SK-N-SH (cell line): Measurements from ENCODE around the gene CD22. TPM values are rescaled to one million over a fixed set of nuclear protein-coding genes. Genes with fewer than 3 reads are reported as not detected.

Experiments
- CTCF ChIA-PET: fragments of 300-600, 350-600 bp; formaldehyde crosslinking; extraction: SDS; loops from one replicate; lab custom pipeline; 2021; lab: Yijun Ruan, JAX
- POLR2A ChIA-PET: fragments of 350-600 bp; sonication (Branson Sonifier 250); formaldehyde crosslinking; extraction: SDS; loops from one replicate; lab custom pipeline; 2020; ENCODE audit warnings: antibody characterized with exemption, inconsistent platforms; lab: Yijun Ruan, JAX
- DNase-seq: peaks from one replicate; pipeline ENCODE4 v3.0.0; 2012
- H2AFZ ChIP-seq: fragments of 200-600 bp; sonication (generic); 2 replicates; pipeline ENCODE4 v1.8.1; 2016; ENCODE audit warnings: antibody characterized with exemption, mild to moderate bottlenecking, low read depth
- H3F3A ChIP-seq: fragments of 200-600 bp; sonication (generic); replicated peaks from 2 replicates; pipeline ENCODE3; 2016; ENCODE audit warnings: antibody characterized with exemption, mild to moderate bottlenecking; ENCODE audit not compliant: insufficient read depth
- H3K27ac ChIP-seq, 2 experiments: fragments of 200-500 bp in 1 of 2; fragments of 200-600 bp in 1 of 2; sonication (Bioruptor generic) in 1 of 2; sonication (generic), shearing (Covaris generic) in 1 of 2; 2 replicates each; pipeline versions ENCODE4 v1.5.1 to v1.6.1; 2014 to 2016; ENCODE audit warnings: low read depth in 2 of 2, inconsistent platforms in 1 of 2, low read length in 1 of 2, mild to moderate bottlenecking in 1 of 2, mixed read lengths in 1 of 2
- H3K27me3 ChIP-seq: fragments of 200-600 bp; sonication (generic), shearing (Covaris generic); 2 replicates; pipeline ENCODE4 v1.6.1; 2016; ENCODE audit warnings: mixed run types; ENCODE audit not compliant: insufficient read depth
- H3K36me3 ChIP-seq, 2 experiments: fragments of 200-500 bp in 1 of 2; fragments of 200-600 bp in 1 of 2; sonication (Bioruptor generic) in 1 of 2; sonication (generic) in 1 of 2; replicated peaks in 1 of 2; 2 replicates each; pipeline versions ENCODE3 to v1.5.1; 2014 to 2016; ENCODE audit warnings: low read length in 1 of 2, mild to moderate bottlenecking in 1 of 2; ENCODE audit not compliant: insufficient read depth in 2 of 2, control insufficient read depth in 1 of 2
- H3K4me1 ChIP-seq, 2 experiments: fragments of 200-500 bp in 1 of 2; fragments of 200-600 bp in 1 of 2; sonication (Bioruptor generic) in 1 of 2; sonication (generic), shearing (Covaris generic) in 1 of 2; 2 replicates each; pipeline versions ENCODE4 v1.5.1 to v1.6.1; 2014 to 2016; ENCODE audit warnings: low read depth in 1 of 2, low read length in 1 of 2, mixed run types in 1 of 2; ENCODE audit not compliant: insufficient read depth in 2 of 2, control insufficient read depth in 1 of 2
- H3K4me2 ChIP-seq: fragments of 200-600 bp; sonication (generic), shearing (Covaris generic); 2 replicates; pipeline ENCODE4 v1.6.1; 2017; ENCODE audit warnings: mixed run types
- H3K4me3 ChIP-seq, 2 experiments: fragments of 200-500 bp in 1 of 2; fragments of 200-600 bp in 1 of 2; sonication (Bioruptor generic) in 1 of 2; sonication (generic), shearing (Covaris generic) in 1 of 2; 2 replicates each; pipeline versions ENCODE4 v1.5.1 to v1.8.1; 2014 to 2016; ENCODE audit warnings: low read depth in 2 of 2, inconsistent platforms in 1 of 2, low read length in 1 of 2, mild to moderate bottlenecking in 1 of 2, mixed read lengths in 1 of 2, moderate library complexity in 1 of 2
- H3K79me2 ChIP-seq: fragments of 200-600 bp; sonication (generic); 2 replicates; pipeline ENCODE4 v1.8.1; 2017; ENCODE audit warnings: mild to moderate bottlenecking; ENCODE audit not compliant: insufficient read depth
- H3K9ac ChIP-seq: fragments of 200-600 bp; sonication (generic); 2 replicates; pipeline ENCODE4 v1.6.1; 2017; ENCODE audit warnings: mixed run types
- H3K9me2 ChIP-seq: fragments of 200-600 bp; sonication (generic); 2 replicates; pipeline ENCODE4 v1.6.1; 2017; ENCODE audit warnings: mixed run types
- H3K9me3 ChIP-seq: fragments of 200-600 bp; sonication (generic); 2 replicates; pipeline ENCODE4 v1.6.1; 2017; ENCODE audit warnings: mixed run types, mild to moderate bottlenecking, moderate library complexity
- H4K20me1 ChIP-seq: fragments of 200-600 bp; sonication (generic); 2 replicates; pipeline ENCODE4 v1.6.1; 2017; ENCODE audit warnings: mild to moderate bottlenecking, mixed run types; ENCODE audit not compliant: insufficient read depth
- FOXJ3 ChIP-seq: sonication (generic); formaldehyde crosslinking; IDR thresholded peaks from 2 replicates; pipeline ENCODE4 v1.5.1; 2020; ENCODE audit warnings: mild to moderate bottlenecking, missing genetic modification reagents
- FOXM1 ChIP-seq: IDR thresholded peaks from 2 replicates; pipeline ENCODE4 v1.4.0; 2012; ENCODE audit warnings: low read depth, mild to moderate bottlenecking
- MXI1 ChIP-seq: IDR thresholded peaks from 2 replicates; pipeline ENCODE4 v1.6.1; 2012; ENCODE audit warnings: mild to moderate bottlenecking, low read depth, low read length, improper control_type of control experiment
- NFIC ChIP-seq: IDR thresholded peaks from 2 replicates; pipeline ENCODE4 v1.4.0; 2012; ENCODE audit warnings: borderline replicate concordance
- REST ChIP-seq: IDR thresholded peaks from 2 replicates; pipeline ENCODE4 v1.6.1; 2012; ENCODE audit warnings: mild to moderate bottlenecking, low read depth, low read length, moderate library complexity
- RXRA ChIP-seq: IDR thresholded peaks from 2 replicates; pipeline ENCODE4 v1.4.0; 2012; ENCODE audit warnings: low read depth, mild to moderate bottlenecking, borderline replicate concordance
- TEAD4 ChIP-seq: IDR thresholded peaks from 2 replicates; pipeline ENCODE4 v1.4.0; 2012; ENCODE audit warnings: mild to moderate bottlenecking, borderline replicate concordance; ENCODE audit not compliant: insufficient read depth
- USF2 ChIP-seq: fragments of 150-350 bp; IDR thresholded peaks from 2 replicates; pipeline ENCODE4 v1.6.1; 2017; ENCODE audit warnings: antibody characterized with exemption, low read length, low read depth, borderline replicate concordance
- YY1 ChIP-seq: IDR thresholded peaks from 2 replicates; pipeline ENCODE4 v1.4.0; 2012; ENCODE audit warnings: low read depth, mild to moderate bottlenecking
- WGBS: methylation state at CpG from one replicate; pipeline ENCODE4 v1.1.6; 2017; ENCODE audit warnings: low lambda C conversion rate; 5-methylcytosine and 5-hydroxymethylcytosine counted together
- polyA plus RNA-seq, 3 experiments: library from polyadenylated mRNA; depleted of rRNA; stranded (reverse); fragments of >200 nt; gene quantifications; 2 replicates each; pipeline ENCODE4 v1.2.3, GENCODE V29; 2012

The CD22 gene
- 0.16 and 0.18 TPM in 2 replicates for polyA plus RNA-seq (2012; rRNA removed)
- polyA plus RNA-seq (2012; cell fraction: cytosol; rRNA removed), result 0.03 TPM in 1 of 2 replicates, not detected in the other
- polyA plus RNA-seq (2012; cell fraction: nucleus; rRNA removed), result 0.34 TPM in 1 of 2 replicates, not detected in the other

GRCh38 chr19:35328851-35329285 is at the start of gene CD22:
CD22 (plus strand) TSS chr19:35329187; CDS start chr19:35332041, 2,854 bp downstream.
- Histone ChIP-seq H3K27me3 (peaks cover 76% of the 10 kb centered on the region), H3K36me3 (no peaks in the 10 kb centered on the region), H3F3A (no peaks in the 10 kb centered on the region), H3K9ac (no peak within 1 kb of the TSS), H3K9me3 (no peaks in the 10 kb centered on the region), H3K27ac (no peak within 1 kb of the TSS), H3K4me2 (no peak within 1 kb of the TSS), H4K20me1 (no peaks in the 10 kb centered on the region), H3K79me2 (no peaks in the 10 kb centered on the region), H3K4me3 (no peak within 1 kb of the TSS), H3K4me1 (no peaks in the 10 kb centered on the region), H3K9me2 (no peaks in the 10 kb centered on the region), H2AFZ (no peak within 1 kb of the TSS)
- ChIA-PET CTCF (interaction anchor here (0.9 kb wide), 1 partner anchor 134 kb away, joined by 3 read pairs; no protein-coding TSS in a partner anchor), POLR2A (no interaction called here)
- TF ChIP-seq USF2, result no peak
- no peak for TF ChIP-seq RXRA
- no peak for TF ChIP-seq REST
- no peak for TF ChIP-seq TEAD4
- no peak for TF ChIP-seq FOXM1
- no peak for DNase-seq
- WGBS, result 32% methylated on average over 9 of the region's 12 CpGs

- Histone ChIP-seq H3F3A (no peaks in the 10 kb centered on the region), H3K4me1 (no peaks in the 10 kb centered on the region), H3K9me2 (no peaks in the 10 kb centered on the region), H3K79me2 (no peaks in the 10 kb centered on the region), H3K9me3 (no peaks in the 10 kb centered on the region), H3K9ac (no peak overlapping the region), H2AFZ (no peak overlapping the region), H3K27me3 (peaks cover 29% of the 10 kb centered on the region), H3K36me3 (peaks cover 9 to 13% of the 10 kb centered on the region in 2 experiments), H4K20me1 (no peaks in the 10 kb centered on the region), H3K4me3 (no peak overlapping the region), H3K27ac (no peak overlapping the region), H3K4me2 (no peak overlapping the region)
- ChIA-PET CTCF (interaction anchor here (1.1 to 4.3 kb wide), 2 partner anchors 10 to 216 kb away, joined by 3 to 38 read pairs; partner anchors contain the start of gene USF2), POLR2A (no interaction called here)
- no peak for DNase-seq
- WGBS, result 96% methylated on average over 9 of the region's 11 CpGs
- TF ChIP-seq YY1 (no peak), FOXJ3 (no peak), MXI1 (no peak), NFIC (no peak)
Observed at GRCh38 chr19:35279374-35279773, 49.6 kb upstream of the CD22 start.
